Measurements from ENCODE around the gene LRRC8C. TPM values are rescaled to one million over a fixed set of nuclear protein-coding genes. Genes with fewer than 3 reads are reported as not detected.

Gene LRRC8C
- polyA plus RNA-seq, 3 donors = 1.3 to 10.4 (median 4.9) TPM

GRCh38 chr1:89737985-89738510 lies 105.1 kb downstream of the LRRC8C start:
- H3K27ac ChIP-seq (ENCODE audit: low read depth, low read length) = no peak overlapping the region
- 93 to 94% (median 93%) methylated on average over 10 of the region's 10 CpGs for WGBS, 3 donors

GRCh38 chr1:89739013-89739843 lies 106.3 kb downstream of the LRRC8C start:
- 55 to 76% (median 55%) methylated on average over 10 of the region's 10 CpGs for WGBS, 3 donors
- H3K27ac ChIP-seq (ENCODE audit: low read depth, low read length) = no peak overlapping the region

- H3K27ac ChIP-seq (ENCODE audit: low read depth, low read length) = no peak overlapping the region
- WGBS, 3 donors = 70 to 86% (median 84%) methylated on average over 1 of the region's 1 CpG
Measured at GRCh38 chr1:89739844-89740216, 106.9 kb downstream of the LRRC8C start.

GRCh38 chr1:89743788-89744187 lies 110.9 kb downstream of the LRRC8C start:
- 69 to 70% (median 70%) methylated on average over 4 of the region's 4 CpGs for WGBS, 3 donors

GRCh38 chr1:89746424-89747149 lies 113.7 kb downstream of the LRRC8C start:
- WGBS, 3 donors = 79 to 93% (median 89%) methylated on average over 3 of the region's 4 CpGs

More at GRCh38 chr1:89743788-89744187, 110.9 kb downstream of the LRRC8C start:
- no peak overlapping the region for H3K27ac ChIP-seq (ENCODE audit: low read depth, low read length)

GRCh38 chr1:89753761-89754160 lies 120.8 kb downstream of the LRRC8C start:
- no peak overlapping the region for H3K27ac ChIP-seq (ENCODE audit: low read depth, low read length)

More at GRCh38 chr1:89746424-89747149, 113.7 kb downstream of the LRRC8C start:
- no peak overlapping the region for H3K27ac ChIP-seq (ENCODE audit: low read depth, low read length)

GRCh38 chr1:89754518-89754917 lies 121.6 kb downstream of the LRRC8C start:
- 48 to 55% (median 54%) methylated on average over 2 of the region's 2 CpGs for WGBS, 3 donors
- no peak overlapping the region for H3K27ac ChIP-seq (ENCODE audit: low read depth, low read length)

GRCh38 chr1:89755591-89755990 lies 122.7 kb downstream of the LRRC8C start:
- 90 to 92% (median 91%) methylated on average over 3 of the region's 3 CpGs for WGBS, 3 donors

GRCh38 chr1:89757532-89757931 lies 124.6 kb downstream of the LRRC8C start:
- no peak overlapping the region for H3K27ac ChIP-seq (ENCODE audit: low read depth, low read length)
- 9 to 26% (median 9%) methylated on average over 5 of the region's 5 CpGs for WGBS, 3 donors

More at GRCh38 chr1:89755591-89755990, 122.7 kb downstream of the LRRC8C start:
- H3K27ac ChIP-seq (ENCODE audit: low read depth, low read length) = no peak overlapping the region

- WGBS, 3 donors = 22 to 65% (median 36%) methylated on average over 2 of the region's 2 CpGs
- H3K27ac ChIP-seq (ENCODE audit: low read depth, low read length) = no peak overlapping the region
Measured at GRCh38 chr1:89758156-89758555, 125.2 kb downstream of the LRRC8C start.

GRCh38 chr1:89759036-89759435 lies 126.1 kb downstream of the LRRC8C start:
- WGBS, 3 donors = 52 to 60% (median 60%) methylated on average over 2 of the region's 2 CpGs
- no peak overlapping the region for H3K27ac ChIP-seq (ENCODE audit: low read depth, low read length)

- H3K27ac ChIP-seq (ENCODE audit: low read depth, low read length) = no peak overlapping the region
- WGBS, 3 donors = 60 to 82% (median 72%) methylated on average over 3 of the region's 3 CpGs
Measured at GRCh38 chr1:89760496-89760895, 127.6 kb downstream of the LRRC8C start.

- no peak overlapping the region for H3K27ac ChIP-seq (ENCODE audit: low read depth, low read length)
- WGBS, 3 donors = 74 to 90% (median 88%) methylated on average over 1 of the region's 1 CpG
Measured at GRCh38 chr1:89761338-89761737, 128.4 kb downstream of the LRRC8C start.

- no peak overlapping the region for H3K27ac ChIP-seq (ENCODE audit: low read depth, low read length)
- 75 to 85% (median 77%) methylated on average over 3 of the region's 3 CpGs for WGBS, 3 donors
Measured at GRCh38 chr1:89761901-89762300, 129.0 kb downstream of the LRRC8C start.

GRCh38 chr1:89762386-89762778 lies 129.5 kb downstream of the LRRC8C start:
- H3K27ac ChIP-seq (ENCODE audit: low read depth, low read length) = no peak overlapping the region
- 28 to 64% (median 53%) methylated on average over 13 of the region's 13 CpGs for WGBS, 3 donors

- H3K27ac ChIP-seq (ENCODE audit: low read depth, low read length) = no peak overlapping the region
- WGBS, 3 donors = 1 to 2% (median 2%) methylated on average over 47 of the region's 47 CpGs
Measured at GRCh38 chr1:89762779-89763648, 130.1 kb downstream of the LRRC8C start.

GRCh38 chr1:89763649-89763986 lies 130.7 kb downstream of the LRRC8C start:
- WGBS, 3 donors = 33 to 50% (median 48%) methylated on average over 5 of the region's 5 CpGs
- H3K27ac ChIP-seq (ENCODE audit: low read depth, low read length) = no peak overlapping the region

- 51 to 92% (median 89%) methylated on average over 1 of the region's 1 CpG for WGBS, 3 donors
Measured at GRCh38 chr1:89765774-89766173, 132.9 kb downstream of the LRRC8C start.

More at GRCh38 chr1:89765774-89766173, 132.9 kb downstream of the LRRC8C start:
- H3K27ac ChIP-seq (ENCODE audit: low read depth, low read length) = no peak overlapping the region
